ENCODE measurements around the gene UBE2K.

- TF ChIP-seq EZH2 (IDR thresholded peaks at IDR 0.05; ENCODE audit: insufficient read depth, poor library complexity, severe bottlenecking), result no peak
- TF ChIP-seq EZH2phosphoT487 (IDR thresholded peaks at IDR 0.05; ENCODE audit: insufficient read depth, low read depth), result no peak
Observed at GRCh38 chr4:39687014-39687413, 10.9 kb upstream of the UBE2K start.
